Measurements from ENCODE around the gene SYNDIG1.

SYNDIG1 gene

DNA sequence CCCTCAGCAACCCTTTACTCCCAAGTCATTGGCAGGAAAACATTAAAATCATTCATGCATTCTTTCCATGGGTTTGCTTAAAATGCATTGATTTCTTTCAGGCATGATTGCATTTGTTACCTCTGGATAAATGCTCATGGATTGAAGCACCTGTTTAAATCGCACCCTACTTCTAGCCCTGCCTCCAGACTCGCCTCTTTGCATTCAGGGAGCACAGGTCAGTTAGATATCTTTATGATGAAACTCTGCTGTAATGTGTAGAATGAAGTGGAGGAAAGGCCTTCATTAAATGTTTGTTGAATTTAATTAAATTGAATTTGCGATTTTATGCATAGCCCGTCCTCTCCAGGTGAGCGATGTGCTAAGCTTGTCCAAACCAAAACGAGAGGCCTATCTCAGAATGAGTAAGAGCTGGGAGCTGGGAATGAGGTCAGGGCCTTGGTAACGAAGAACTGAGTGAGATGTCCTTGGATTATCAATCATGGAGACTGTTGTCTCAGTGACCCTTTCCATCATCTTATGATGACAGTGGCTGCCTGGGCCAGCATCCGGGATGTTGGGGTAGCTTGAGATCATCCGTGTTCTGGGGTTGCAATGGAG is 210.1 kb downstream of the SYNDIG1 start:
- DNase-seq = no peak

DNA sequence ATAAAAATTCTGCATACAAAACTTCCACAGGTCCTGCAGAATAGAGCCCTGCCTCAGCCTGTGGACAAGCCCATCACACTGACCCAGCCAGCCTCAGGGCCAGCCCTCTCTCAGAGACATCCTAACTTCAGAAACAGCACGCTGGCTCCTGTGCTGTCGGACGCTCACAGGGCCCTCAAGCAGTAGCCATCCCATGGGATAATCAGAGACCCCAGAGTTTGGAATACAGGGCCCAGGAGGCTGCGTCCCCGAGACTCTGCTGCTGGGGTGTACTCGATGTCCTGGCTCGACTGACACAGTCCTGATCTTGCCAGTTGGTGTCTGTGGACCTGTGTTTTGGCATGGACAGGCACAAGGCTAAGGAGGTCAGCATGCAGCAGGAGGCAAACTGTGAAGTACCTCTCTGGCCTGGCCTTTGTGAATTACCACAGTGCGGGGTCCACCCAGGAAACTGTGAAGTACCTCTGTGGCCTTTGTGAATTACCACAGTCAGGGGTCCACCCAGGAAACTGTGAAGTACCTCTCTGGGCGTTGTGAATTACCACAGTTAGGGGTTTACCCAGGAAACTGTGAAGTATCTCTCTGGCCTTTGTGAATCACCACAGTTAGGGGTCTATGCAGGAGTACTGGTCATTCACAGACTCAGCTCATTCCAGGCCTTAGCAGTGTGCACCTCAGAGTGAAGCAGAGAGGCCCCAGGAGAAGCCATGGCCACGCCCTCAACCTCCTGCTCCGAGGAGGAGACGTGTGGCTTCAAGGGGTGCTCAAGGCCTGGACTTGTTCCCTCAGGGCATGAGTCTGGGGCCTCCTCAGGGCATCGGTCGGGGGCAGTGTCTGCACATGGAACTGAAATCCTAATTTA is 212.4 kb downstream of the SYNDIG1 start:
- no peak for DNase-seq

- no peak for DNase-seq
Observed at GRCh38 chr20:24682496-24682985, 213.1 kb downstream of the SYNDIG1 start.

GRCh38 chr20:24683676-24684075 is 214.2 kb downstream of the SYNDIG1 start:
- DNase-seq = no peak

DNA sequence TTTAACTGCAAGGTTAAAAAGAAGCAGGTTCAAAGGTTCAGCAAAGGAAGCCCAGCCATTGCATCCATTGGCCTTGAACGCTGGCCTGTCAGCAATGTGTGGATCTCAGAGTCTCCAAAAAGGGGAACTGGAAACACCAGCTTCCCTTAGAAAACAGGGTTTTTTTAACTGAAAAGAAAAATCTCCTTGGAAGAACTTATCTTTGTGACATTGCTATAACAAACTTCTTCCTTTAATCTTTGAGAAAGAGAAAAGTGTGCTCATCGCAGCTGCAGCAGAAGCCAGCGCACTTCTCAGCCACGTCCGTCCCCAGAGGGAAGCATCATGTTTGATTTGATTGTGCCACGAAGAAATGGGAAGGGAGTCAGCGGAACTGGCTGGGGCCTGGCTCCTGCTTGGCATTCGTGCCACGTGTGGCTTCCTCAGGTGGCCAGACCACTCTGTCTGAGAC is 215.0 kb downstream of the SYNDIG1 start:
- DNase-seq = no peak

- DNase-seq = no peak
Observed at GRCh38 chr20:24684956-24685691, 215.7 kb downstream of the SYNDIG1 start.

DNA sequence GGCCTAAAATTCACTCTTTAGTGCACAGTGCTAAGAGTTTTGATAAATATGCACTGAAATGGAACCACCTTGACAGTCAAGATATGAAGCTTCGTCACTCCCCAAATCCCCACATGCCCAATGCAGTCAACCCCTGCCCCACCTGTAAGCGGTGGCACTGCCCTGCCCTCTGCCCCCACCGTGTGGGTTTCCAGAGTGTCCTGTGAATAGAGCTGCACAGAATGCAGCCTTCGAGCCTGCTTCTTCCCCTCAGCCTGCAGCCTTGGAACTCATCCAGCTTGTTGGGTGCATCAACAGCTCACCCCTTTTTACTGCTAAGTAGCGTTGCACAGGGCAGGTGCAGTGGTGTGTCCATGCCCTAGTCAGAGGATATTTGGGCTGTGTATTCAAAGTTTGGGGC is 216.3 kb downstream of the SYNDIG1 start:
- DNase-seq = no peak

GRCh38 chr20:24686156-24686555 is 216.7 kb downstream of the SYNDIG1 start:
- DNase-seq = no peak

DNA sequence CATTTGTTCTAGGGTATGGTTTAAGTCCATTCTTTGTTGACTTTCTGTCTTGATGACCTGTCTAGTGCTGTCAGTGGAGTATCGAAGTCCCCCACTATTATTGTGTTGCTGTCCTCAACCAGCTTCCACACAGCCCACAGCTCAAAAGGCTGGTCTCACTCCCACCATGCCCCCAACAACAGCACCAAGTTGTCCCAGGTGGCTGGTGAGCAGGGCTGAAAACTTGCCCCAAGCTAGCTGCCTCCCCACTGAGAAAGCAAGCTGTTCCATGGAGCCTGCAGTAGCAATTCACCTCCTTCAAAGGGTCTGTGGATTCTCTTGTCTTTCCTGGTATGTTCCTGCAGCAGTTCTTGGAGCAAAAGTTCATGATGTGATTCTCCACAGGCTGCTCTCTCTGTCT is 221.0 kb downstream of the SYNDIG1 start:
- no peak for DNase-seq

DNA sequence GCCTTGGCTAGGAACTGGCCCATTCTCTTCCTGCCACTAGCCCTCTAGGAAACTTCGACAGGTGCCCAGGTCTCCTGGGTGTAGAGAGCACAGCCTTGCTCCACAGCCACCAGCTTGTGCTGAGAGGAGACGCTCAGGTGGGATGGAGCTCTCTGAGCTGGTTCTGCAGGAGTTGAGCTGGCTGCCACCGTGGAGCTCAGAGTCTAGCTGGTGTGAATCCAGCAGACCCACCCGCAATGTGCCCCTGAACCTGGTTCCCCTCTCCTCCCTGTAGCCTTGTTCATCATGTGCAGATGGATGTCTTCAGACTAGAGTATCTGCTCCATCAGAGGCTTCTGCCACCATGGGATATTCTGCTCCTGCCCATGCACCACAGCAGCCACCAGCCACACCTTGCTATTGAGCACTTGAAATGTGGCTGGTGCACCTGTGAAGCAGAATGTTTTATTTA is 222.5 kb downstream of the SYNDIG1 start:
- no peak for DNase-seq

GRCh38 chr20:24692446-24693200 is 223.2 kb downstream of the SYNDIG1 start:
- no peak for DNase-seq

DNA sequence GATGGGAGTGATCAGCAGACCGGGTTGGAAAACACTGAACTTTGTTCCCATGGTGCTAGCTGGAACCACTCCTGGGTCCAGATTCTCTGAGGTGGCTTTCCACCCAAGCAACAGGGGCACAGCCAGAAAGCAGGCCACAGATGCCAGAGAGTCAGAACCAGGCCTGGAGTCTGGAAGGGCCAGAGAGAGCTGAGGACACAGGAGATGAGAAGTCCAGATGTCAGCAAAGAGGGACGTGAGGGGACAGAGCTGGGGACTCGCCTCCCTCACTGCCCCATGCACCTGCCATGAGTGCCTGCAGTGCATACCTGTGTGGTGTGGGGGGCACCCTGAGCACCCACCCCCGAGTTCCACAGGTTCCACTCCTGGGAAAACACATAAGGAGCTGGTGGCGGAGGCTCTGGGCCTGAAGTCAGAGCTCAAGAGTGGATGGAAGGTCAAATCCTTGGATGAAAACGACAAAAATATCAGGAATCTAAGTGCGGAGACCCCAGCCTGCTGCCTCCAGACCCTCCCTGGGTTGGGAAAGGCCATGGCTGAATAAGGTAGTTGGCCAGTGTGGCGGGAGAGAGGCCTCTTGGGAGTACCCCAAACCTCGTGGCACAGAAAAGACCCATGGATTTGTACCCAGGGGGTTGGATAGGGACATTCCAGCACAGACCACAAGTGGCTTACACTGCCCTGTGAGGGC is 224.2 kb downstream of the SYNDIG1 start:
- DNase-seq = no peak

GRCh38 chr20:24694157-24694726 is 224.8 kb downstream of the SYNDIG1 start:
- DNase-seq = no peak

- DNase-seq = no peak
Observed at GRCh38 chr20:24694727-24695528, 225.5 kb downstream of the SYNDIG1 start.

- no peak for DNase-seq
Observed at GRCh38 chr20:24695529-24696225, 226.2 kb downstream of the SYNDIG1 start.

- no peak for DNase-seq
Observed at GRCh38 chr20:24696396-24696795, 227.0 kb downstream of the SYNDIG1 start.

- no peak for DNase-seq
Observed at GRCh38 chr20:24697411-24697810, 228.0 kb downstream of the SYNDIG1 start.

- no peak for DNase-seq
Observed at GRCh38 chr20:24698189-24698588, 228.8 kb downstream of the SYNDIG1 start.

- no peak for DNase-seq
Observed at GRCh38 chr20:24698706-24699206, 229.3 kb downstream of the SYNDIG1 start.

Measured in amniotic stem cell (primary cell).